Measurements from ENCODE around the gene NTM.

DNA sequence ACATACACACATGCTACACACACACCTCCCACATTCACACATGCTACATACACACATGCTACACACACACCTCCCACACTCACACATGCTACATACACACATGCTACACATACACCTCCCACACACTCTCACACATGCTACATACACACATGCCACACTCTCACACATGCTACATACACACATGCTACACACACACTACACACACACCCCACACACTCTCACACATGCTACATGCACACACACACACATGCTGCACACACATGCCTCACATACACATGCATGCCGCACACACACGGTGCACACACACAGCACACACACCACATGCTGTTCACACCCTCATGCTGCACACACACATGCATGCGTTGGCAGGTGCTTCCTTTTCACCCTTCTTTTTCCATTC is 495.4 kb downstream of the NTM start:
- TF ChIP-seq, protein P1, sequence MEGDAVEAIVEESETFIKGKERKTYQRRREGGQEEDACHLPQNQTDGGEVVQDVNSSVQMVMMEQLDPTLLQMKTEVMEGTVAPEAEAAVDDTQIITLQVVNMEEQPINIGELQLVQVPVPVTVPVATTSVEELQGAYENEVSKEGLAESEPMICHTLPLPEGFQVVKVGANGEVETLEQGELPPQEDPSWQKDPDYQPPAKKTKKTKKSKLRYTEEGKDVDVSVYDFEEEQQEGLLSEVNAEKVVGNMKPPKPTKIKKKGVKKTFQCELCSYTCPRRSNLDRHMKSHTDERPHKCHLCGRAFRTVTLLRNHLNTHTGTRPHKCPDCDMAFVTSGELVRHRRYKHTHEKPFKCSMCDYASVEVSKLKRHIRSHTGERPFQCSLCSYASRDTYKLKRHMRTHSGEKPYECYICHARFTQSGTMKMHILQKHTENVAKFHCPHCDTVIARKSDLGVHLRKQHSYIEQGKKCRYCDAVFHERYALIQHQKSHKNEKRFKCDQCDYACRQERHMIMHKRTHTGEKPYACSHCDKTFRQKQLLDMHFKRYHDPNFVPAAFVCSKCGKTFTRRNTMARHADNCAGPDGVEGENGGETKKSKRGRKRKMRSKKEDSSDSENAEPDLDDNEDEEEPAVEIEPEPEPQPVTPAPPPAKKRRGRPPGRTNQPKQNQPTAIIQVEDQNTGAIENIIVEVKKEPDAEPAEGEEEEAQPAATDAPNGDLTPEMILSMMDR (IDR thresholded peaks at IDR 0.05) = no peak
- TF ChIP-seq POLR2A (IDR thresholded peaks at IDR 0.05) (no peak), EP300 (IDR thresholded peaks at IDR 0.05) (no peak)
